ENCODE measurements around the gene C4orf36. TPM values are rescaled to one million over a fixed set of nuclear protein-coding genes. Genes with fewer than 3 reads are reported as not detected.

C4orf36 gene
- total RNA-seq, 4 donors from 2014 or later: 2.8 to 4.7 (median 3.4) TPM; not detected in 1

DNA sequence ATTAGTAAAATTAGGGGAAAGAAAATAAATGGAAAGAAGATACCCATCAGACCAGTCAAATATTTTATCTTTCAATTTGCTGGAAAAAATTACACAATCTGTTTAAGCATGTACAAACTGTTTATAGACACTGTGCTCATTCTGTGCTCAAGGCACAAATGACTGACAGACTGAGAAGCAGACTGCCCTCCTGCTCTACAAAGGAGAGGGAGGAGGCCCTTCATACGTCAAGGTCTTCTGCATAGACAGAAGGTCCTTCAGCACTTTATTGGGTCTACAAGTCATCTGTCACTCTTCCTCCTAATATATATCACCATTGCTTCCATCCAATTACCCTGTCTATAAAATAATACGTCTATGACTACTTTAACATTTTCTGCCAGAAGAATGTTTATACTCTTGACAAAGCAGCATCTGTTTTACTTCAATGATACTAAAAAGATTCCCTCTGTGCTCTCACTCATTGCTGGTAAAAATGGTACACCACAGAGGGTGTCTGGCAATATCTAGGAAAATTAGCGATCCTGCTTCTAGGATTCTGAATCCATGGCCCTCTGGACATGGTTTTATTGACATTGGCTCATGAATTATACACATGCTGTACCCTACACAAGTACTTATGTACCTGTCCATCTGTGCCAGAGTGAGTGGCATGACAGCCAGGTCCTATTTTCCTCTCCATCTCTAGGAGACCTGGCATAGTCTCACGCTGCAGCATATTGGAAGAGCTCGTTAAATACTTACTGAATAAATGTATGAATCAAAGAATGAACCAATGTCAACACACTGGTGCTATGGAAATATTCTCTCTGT lies 54.3 kb downstream of the C4orf36 start:
- no peak for DNase-seq (ENCODE audit: low spot score in 2 of 2)
- H3K4me3 ChIP-seq (ENCODE audit: low read depth, poor library complexity, severe bottlenecking): no peak overlapping the region
- WGBS, 2 donors: 33 to 52% methylated on average over 5 of the region's 5 CpGs
- intact Hi-C loops (cut with DNase I; ENCODE audit: low total_unique reads): no loop called here
- TF ChIP-seq, protein P1, sequence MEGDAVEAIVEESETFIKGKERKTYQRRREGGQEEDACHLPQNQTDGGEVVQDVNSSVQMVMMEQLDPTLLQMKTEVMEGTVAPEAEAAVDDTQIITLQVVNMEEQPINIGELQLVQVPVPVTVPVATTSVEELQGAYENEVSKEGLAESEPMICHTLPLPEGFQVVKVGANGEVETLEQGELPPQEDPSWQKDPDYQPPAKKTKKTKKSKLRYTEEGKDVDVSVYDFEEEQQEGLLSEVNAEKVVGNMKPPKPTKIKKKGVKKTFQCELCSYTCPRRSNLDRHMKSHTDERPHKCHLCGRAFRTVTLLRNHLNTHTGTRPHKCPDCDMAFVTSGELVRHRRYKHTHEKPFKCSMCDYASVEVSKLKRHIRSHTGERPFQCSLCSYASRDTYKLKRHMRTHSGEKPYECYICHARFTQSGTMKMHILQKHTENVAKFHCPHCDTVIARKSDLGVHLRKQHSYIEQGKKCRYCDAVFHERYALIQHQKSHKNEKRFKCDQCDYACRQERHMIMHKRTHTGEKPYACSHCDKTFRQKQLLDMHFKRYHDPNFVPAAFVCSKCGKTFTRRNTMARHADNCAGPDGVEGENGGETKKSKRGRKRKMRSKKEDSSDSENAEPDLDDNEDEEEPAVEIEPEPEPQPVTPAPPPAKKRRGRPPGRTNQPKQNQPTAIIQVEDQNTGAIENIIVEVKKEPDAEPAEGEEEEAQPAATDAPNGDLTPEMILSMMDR (IDR thresholded peaks at IDR 0.05): no peak
- no peak for TF ChIP-seq POLR2A (IDR thresholded peaks at IDR 0.05)

DNA sequence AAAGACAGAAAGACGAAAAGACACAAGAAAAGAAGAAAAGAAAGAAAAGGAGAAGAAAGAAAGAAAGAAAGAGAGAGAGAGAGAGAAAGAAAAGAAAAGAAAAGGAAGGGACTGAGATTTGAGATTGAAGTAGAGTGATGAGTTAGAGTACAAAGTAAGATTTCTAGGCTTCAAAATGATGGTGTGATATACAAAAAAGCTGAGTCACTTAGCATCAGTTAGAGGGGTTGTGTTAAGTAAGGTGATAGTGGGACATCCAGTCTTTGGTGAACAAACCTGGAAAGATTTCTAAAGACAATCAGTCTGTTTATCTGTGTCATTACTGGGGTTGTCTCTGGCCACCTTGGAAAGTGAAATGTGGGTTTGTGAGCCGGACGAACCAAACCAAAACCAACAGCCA lies 56.5 kb downstream of the C4orf36 start:
- intact Hi-C loops (cut with DNase I; ENCODE audit: low total_unique reads): no loop called here
- no peak for DNase-seq (ENCODE audit: low spot score in 2 of 2)

DNA sequence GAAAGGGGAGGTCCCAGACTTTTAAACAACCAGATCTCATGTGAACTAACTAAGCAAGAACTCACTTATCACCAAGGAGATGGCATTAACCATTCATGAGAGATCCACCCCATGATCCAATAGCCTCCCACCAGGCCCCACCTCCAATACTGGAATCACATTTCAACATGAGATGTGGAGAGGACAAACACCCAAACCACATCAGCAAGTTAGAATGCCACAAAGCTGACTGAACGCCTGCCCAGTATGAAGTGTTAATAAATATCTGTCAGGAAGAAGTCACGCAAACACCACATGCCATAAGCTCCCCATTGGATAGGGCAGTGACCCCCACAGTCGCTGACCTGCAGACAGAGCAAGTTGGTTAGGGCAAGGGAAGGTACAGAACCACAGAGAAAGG lies 57.3 kb downstream of the C4orf36 start:
- no peak for DNase-seq (ENCODE audit: low spot score in 2 of 2)
- no peak overlapping the region for H3K4me3 ChIP-seq (ENCODE audit: low read depth, poor library complexity, severe bottlenecking)
- TF ChIP-seq POLR2A (IDR thresholded peaks at IDR 0.05): no peak
- TF ChIP-seq, protein P1 (IDR thresholded peaks at IDR 0.05): no peak
- intact Hi-C loops (cut with DNase I; ENCODE audit: low total_unique reads): no loop called here
- 67 to 86% methylated on average over 3 of the region's 3 CpGs for WGBS, 2 donors

More for the DNA sequence above, 56.5 kb downstream of the C4orf36 start:
- no peak overlapping the region for H3K4me3 ChIP-seq (ENCODE audit: low read depth, poor library complexity, severe bottlenecking)
- TF ChIP-seq POLR2A (IDR thresholded peaks at IDR 0.05): no peak
- TF ChIP-seq, protein P1 (IDR thresholded peaks at IDR 0.05): no peak
- WGBS, 2 donors: 85 to 89% methylated on average over 3 of the region's 3 CpGs

DNA sequence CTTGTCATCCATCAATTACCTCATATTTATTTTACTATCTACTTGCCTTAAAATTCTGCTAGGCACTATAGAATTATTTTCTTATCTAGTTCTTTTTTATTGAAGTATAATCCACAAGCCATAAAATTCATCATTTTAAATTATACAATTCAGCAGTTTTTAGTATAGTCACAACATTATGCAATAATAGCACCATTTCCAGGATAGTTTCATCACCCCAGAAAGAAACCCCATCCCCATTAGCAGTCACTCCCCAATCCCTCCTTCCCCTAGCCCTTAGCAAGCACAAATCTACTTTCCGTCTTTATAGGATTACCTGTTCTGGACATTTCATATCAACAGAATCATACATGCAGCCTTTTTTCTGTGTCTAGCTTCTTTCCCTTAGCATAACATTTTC lies 58.6 kb downstream of the C4orf36 start:
- 97% methylated on average over 1 of the region's 1 CpG for WGBS, 2 donors
- TF ChIP-seq, protein P1 (IDR thresholded peaks at IDR 0.05): no peak
- TF ChIP-seq POLR2A (IDR thresholded peaks at IDR 0.05): no peak
- no peak overlapping the region for H3K4me3 ChIP-seq (ENCODE audit: low read depth, poor library complexity, severe bottlenecking)
- intact Hi-C loops (cut with DNase I; ENCODE audit: low total_unique reads): no loop called here
- no peak for DNase-seq (ENCODE audit: low spot score in 2 of 2)

DNA sequence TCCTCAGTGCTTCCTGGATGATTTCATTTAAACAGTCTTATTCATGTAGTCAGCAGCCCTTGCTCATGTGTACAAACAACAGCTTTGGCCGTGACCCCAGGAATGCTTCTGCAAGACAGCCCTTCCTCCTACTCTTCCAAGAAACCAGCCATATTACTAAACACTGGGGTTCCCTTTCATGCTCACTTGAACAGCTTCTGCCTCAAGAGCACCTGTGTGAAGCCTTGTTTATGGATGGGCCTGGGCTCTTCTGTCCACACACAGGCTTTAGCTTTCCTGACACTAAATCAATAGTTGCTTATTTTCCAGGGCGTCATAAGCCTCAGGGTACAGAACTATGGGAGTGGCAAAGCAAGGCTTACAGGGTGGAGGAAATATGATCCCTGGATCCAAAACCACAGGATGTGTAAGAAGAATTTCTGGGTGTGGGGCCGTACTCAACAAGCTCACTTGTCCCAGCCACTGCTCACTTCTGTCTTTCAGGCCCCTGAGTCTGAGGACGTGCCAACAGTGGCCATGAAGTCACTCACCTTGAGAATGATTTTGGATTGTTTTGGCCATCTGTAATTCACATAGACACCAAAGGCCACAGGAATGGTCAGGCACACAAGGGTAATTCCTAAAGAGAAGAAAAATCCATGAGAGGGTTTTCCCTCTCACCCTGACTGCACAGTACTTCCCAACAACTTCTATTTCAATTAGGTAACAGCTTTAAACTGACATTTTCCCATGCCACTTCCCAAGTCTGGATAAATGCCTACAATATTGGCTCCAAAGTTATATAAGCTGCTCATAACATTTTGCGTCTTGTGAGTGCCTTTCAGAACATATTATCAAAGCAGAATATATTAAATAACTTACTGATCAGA lies 60.7 kb downstream of the C4orf36 start:
- intact Hi-C loops (cut with DNase I; ENCODE audit: low total_unique reads): no loop called here
- no peak overlapping the region for H3K4me3 ChIP-seq (ENCODE audit: low read depth, poor library complexity, severe bottlenecking)
- TF ChIP-seq, protein P1 (IDR thresholded peaks at IDR 0.05): no peak
- no peak for TF ChIP-seq POLR2A (IDR thresholded peaks at IDR 0.05)
- no peak for DNase-seq (ENCODE audit: low spot score in 2 of 2)
- WGBS, 2 donors: 31 to 42% methylated on average over 5 of the region's 5 CpGs

Other genes starting within 250 kb of the C4orf36 start
- 100 to 1,000 TPM in 2 of 4 donors, 10 to 100 TPM in 2; 70.0 to 159 (median 99.3) TPM for gene SLC10A6, start 43.0 kb downstream of the C4orf36 start, total RNA-seq
- 100 to 1,000 TPM in 1 of 4 donors, 10 to 100 TPM in 3; 58.1 to 107 (median 71.2) TPM for gene AFF1, start 42.6 kb upstream of the C4orf36 start, total RNA-seq